IPS-18c (cell line): ENCODE measurements around the gene PIGR.

Experiments
- H3K4me3 ChIP-seq: 2 replicates; pipeline ENCODE4 v1.7.0; 2013; ENCODE audit warnings: low read depth, mild to moderate bottlenecking, low read length, moderate library complexity; ENCODE audit not compliant: insufficient read depth
- H3K9me3 ChIP-seq: one replicate; pipeline ENCODE4 v1.6.1; 2013; ENCODE audit warnings: mild to moderate bottlenecking, low read length, moderate library complexity; ENCODE audit not compliant: control insufficient read depth, insufficient read depth

PIGR gene

GRCh38 chr1:206946261-206946660 lies at the start of gene PIGR:
TSS of gene PIGR (minus strand) at chr1:206946466. CDS start at chr1:206940531, 5,935 bp downstream.
- no peak within 1 kb of the TSS for H3K4me3 ChIP-seq
- peaks cover under 1% of the 10 kb centered on the region for H3K9me3 ChIP-seq

GRCh38 chr1:206992790-206993189 lies 46.5 kb upstream of the PIGR start:
- Histone ChIP-seq H3K4me3 (no peak overlapping the region), H3K9me3 (no peaks in the 10 kb centered on the region)

GRCh38 chr1:206987873-206988272 lies 41.6 kb upstream of the PIGR start:
- Histone ChIP-seq H3K9me3 (no peaks in the 10 kb centered on the region), H3K4me3 (no peak overlapping the region)

- Histone ChIP-seq H3K9me3 (no peaks in the 10 kb centered on the region), H3K4me3 (no peak overlapping the region)
These were observed 40.6 kb upstream of the PIGR start for GRCh38 chr1:206986885-206987284.

- Histone ChIP-seq H3K4me3 (no peak overlapping the region), H3K9me3 (no peaks in the 10 kb centered on the region)
These were observed 40.1 kb upstream of the PIGR start for GRCh38 chr1:206986402-206986801.

- H3K4me3 ChIP-seq = no peak overlapping the region
- H3K9me3 ChIP-seq = no peaks in the 10 kb centered on the region
These were observed 39.0 kb upstream of the PIGR start for GRCh38 chr1:206985162-206985749.

- H3K9me3 ChIP-seq = no peaks in the 10 kb centered on the region
- no peak overlapping the region for H3K4me3 ChIP-seq
These were observed 36.0 kb upstream of the PIGR start for GRCh38 chr1:206982216-206982615.

GRCh38 chr1:206979379-206980043 lies 33.2 kb upstream of the PIGR start:
- Histone ChIP-seq H3K4me3 (no peak overlapping the region), H3K9me3 (no peaks in the 10 kb centered on the region)

GRCh38 chr1:206978259-206978658 lies 32.0 kb upstream of the PIGR start:
- Histone ChIP-seq H3K9me3 (no peaks in the 10 kb centered on the region), H3K4me3 (no peak overlapping the region)

- Histone ChIP-seq H3K4me3 (no peak overlapping the region), H3K9me3 (no peaks in the 10 kb centered on the region)
These were observed 29.0 kb upstream of the PIGR start for GRCh38 chr1:206975306-206975705.

GRCh38 chr1:206974140-206974539 lies 27.9 kb upstream of the PIGR start:
- H3K9me3 ChIP-seq = no peaks in the 10 kb centered on the region
- no peak overlapping the region for H3K4me3 ChIP-seq

- Histone ChIP-seq H3K4me3 (no peak overlapping the region), H3K9me3 (no peaks in the 10 kb centered on the region)
These were observed 26.5 kb upstream of the PIGR start for GRCh38 chr1:206972728-206973127.

- Histone ChIP-seq H3K9me3 (no peaks in the 10 kb centered on the region), H3K4me3 (no peak overlapping the region)
These were observed 24.9 kb upstream of the PIGR start for GRCh38 chr1:206971029-206971655.

- Histone ChIP-seq H3K4me3 (no peak within 1 kb of the TSS), H3K9me3 (no peaks in the 10 kb centered on the region)
These were observed 24.2 kb upstream of the PIGR start, which contains the start of gene FCAMR for GRCh38 chr1:206970446-206970845. TSS of gene FCAMR (minus strand) at chr1:206970460. CDS start at chr1:206970125, 335 bp downstream.

GRCh38 chr1:206969090-206969489 lies 22.8 kb upstream of the PIGR start:
- no peaks in the 10 kb centered on the region for H3K9me3 ChIP-seq
- no peak overlapping the region for H3K4me3 ChIP-seq

- no peaks in the 10 kb centered on the region for H3K9me3 ChIP-seq
These were observed 21.0 kb upstream of the PIGR start for GRCh38 chr1:206967096-206967849.

GRCh38 chr1:206965781-206966180 lies 19.5 kb upstream of the PIGR start:
- Histone ChIP-seq H3K4me3 (no peak overlapping the region), H3K9me3 (no peaks in the 10 kb centered on the region)

More at GRCh38 chr1:206967096-206967849, 21.0 kb upstream of the PIGR start:
- no peak overlapping the region for H3K4me3 ChIP-seq

GRCh38 chr1:206963740-206964139 lies 17.5 kb upstream of the PIGR start:
- H3K9me3 ChIP-seq = no peaks in the 10 kb centered on the region
- H3K4me3 ChIP-seq = no peak overlapping the region
